Transverse colon (tissue), 4 donors: ENCODE measurements around the gene IL10.

Experiments
- POLR2A ChIP-seq: fragments of 450-650 bp; IDR thresholded peaks from one replicate; pipeline ENCODE4 v1.6.1; 2016; ENCODE audit warnings: antibody characterized with exemption, mild to moderate bottlenecking, moderate library complexity
- POLR2AphosphoS5 ChIP-seq, 3 donors: sonication (generic); formaldehyde crosslinking; IDR thresholded peaks; one replicate each; pipeline ENCODE4 v1.6.1; 2016; ENCODE audit warnings: antibody characterized with exemption in 3 of 3
- TF ChIP-seq, protein P1 (sequence below), 5 experiments: fragments of 200-600 bp in 3 of 5; fragments of 450-650 bp in 2 of 5; sonication (generic) in 3 of 5; IDR thresholded peaks; 1 replicate in 2 of 5; 2 replicates in 3 of 5; pipeline ENCODE4 v1.5.1; 2016 to 2017; ENCODE audit warnings: antibody characterized with exemption in 5 of 5, inconsistent platforms in 3 of 5, mild to moderate bottlenecking in 2 of 5, moderate library complexity in 1 of 5

GRCh38 chr1:206776229-206776628, 3.9 kb upstream of the IL10 start:
- no peak for TF ChIP-seq POLR2A
- TF ChIP-seq, protein P1, sequence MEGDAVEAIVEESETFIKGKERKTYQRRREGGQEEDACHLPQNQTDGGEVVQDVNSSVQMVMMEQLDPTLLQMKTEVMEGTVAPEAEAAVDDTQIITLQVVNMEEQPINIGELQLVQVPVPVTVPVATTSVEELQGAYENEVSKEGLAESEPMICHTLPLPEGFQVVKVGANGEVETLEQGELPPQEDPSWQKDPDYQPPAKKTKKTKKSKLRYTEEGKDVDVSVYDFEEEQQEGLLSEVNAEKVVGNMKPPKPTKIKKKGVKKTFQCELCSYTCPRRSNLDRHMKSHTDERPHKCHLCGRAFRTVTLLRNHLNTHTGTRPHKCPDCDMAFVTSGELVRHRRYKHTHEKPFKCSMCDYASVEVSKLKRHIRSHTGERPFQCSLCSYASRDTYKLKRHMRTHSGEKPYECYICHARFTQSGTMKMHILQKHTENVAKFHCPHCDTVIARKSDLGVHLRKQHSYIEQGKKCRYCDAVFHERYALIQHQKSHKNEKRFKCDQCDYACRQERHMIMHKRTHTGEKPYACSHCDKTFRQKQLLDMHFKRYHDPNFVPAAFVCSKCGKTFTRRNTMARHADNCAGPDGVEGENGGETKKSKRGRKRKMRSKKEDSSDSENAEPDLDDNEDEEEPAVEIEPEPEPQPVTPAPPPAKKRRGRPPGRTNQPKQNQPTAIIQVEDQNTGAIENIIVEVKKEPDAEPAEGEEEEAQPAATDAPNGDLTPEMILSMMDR (IDR thresholded peaks at IDR 0.05) = no peak
- TF ChIP-seq POLR2AphosphoS5 (IDR thresholded peaks at IDR 0.05) = no peak
